ENCODE results near the gene NSMCE3. TPM values are rescaled to one million over a fixed set of nuclear protein-coding genes. Genes with fewer than 3 reads are reported as not detected.

The NSMCE3 gene
- total and polyA plus RNA-seq, 2 experiments from 2014 or later: 9.7 to 10.0 TPM

DNA sequence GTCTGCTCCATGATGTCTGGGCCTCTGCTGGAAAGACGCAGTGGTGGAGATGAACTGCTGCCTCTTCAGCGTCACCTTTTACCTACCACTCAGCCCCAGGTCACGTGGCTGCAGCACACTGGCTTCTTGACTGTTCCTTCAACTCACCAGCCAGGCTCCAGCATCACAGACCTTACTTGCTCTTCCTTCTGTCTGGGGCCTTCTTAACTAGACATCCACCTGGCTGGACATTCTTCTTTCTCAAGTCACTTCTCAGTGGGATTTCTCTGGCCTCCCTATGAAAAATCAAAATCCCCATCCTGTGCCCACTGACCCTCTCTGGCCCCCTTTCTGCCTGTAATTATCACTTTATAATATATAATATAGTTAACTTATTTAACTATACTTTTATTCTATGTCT, 29.7 kb upstream of the NSMCE3 start:
- Histone ChIP-seq H3K36me3 (ENCODE audit: insufficient read depth) (no peaks in the 10 kb centered on the region), H3K79me2 (replicated peaks; ENCODE audit: insufficient read depth) (no peaks in the 10 kb centered on the region), H4K20me1 (replicated peaks; ENCODE audit: insufficient read depth) (no peaks in the 10 kb centered on the region), H3K9me2 (ENCODE audit: insufficient read depth) (no peaks in the 10 kb centered on the region), H3K4me3 (no peak overlapping the region), H3K27me3 (ENCODE audit: insufficient read depth) (no peaks in the 10 kb centered on the region), H3K4me1 (ENCODE audit: insufficient read depth) (no peaks in the 10 kb centered on the region), H3F3A (replicated peaks; ENCODE audit: low read depth) (no peaks in the 10 kb centered on the region), H3K4me2 (no peak overlapping the region), H2AFZ (no peak overlapping the region), H3K27ac (ENCODE audit: low read depth) (no peak overlapping the region)
- H3K9me3 Mint-ChIP-seq: no peaks in the 10 kb centered on the region; the same call in 2 of the 3 replicates
- H3K27ac Mint-ChIP-seq: no peak overlapping the region
- H3K4me1 Mint-ChIP-seq: peaks cover 2% of the 10 kb centered on the region; the same call in 1 of the 3 replicates
- TF ChIP-seq POLR2AphosphoS5 (IDR thresholded peaks at IDR 0.05; ENCODE audit: low read depth) (no peak), JUNB (IDR thresholded peaks at IDR 0.05; ENCODE audit: unreplicated experiment) (no peak), EZH2phosphoT487 (IDR thresholded peaks at IDR 0.05; ENCODE audit: unreplicated experiment) (no peak), ZNF331 (CRISPR knock-in tag; IDR thresholded peaks at IDR 0.05; ENCODE audit: low read depth) (no peak), CREB1 (CRISPR knock-in tag; IDR thresholded peaks at IDR 0.05; ENCODE audit: low read depth) (no peak), NANOG (IDR thresholded peaks at IDR 0.05; ENCODE audit: borderline replicate concordance) (no peak), ZNF114 (CRISPR knock-in tag; IDR thresholded peaks at IDR 0.05) (no peak)
- TF ChIP-seq, protein P1, sequence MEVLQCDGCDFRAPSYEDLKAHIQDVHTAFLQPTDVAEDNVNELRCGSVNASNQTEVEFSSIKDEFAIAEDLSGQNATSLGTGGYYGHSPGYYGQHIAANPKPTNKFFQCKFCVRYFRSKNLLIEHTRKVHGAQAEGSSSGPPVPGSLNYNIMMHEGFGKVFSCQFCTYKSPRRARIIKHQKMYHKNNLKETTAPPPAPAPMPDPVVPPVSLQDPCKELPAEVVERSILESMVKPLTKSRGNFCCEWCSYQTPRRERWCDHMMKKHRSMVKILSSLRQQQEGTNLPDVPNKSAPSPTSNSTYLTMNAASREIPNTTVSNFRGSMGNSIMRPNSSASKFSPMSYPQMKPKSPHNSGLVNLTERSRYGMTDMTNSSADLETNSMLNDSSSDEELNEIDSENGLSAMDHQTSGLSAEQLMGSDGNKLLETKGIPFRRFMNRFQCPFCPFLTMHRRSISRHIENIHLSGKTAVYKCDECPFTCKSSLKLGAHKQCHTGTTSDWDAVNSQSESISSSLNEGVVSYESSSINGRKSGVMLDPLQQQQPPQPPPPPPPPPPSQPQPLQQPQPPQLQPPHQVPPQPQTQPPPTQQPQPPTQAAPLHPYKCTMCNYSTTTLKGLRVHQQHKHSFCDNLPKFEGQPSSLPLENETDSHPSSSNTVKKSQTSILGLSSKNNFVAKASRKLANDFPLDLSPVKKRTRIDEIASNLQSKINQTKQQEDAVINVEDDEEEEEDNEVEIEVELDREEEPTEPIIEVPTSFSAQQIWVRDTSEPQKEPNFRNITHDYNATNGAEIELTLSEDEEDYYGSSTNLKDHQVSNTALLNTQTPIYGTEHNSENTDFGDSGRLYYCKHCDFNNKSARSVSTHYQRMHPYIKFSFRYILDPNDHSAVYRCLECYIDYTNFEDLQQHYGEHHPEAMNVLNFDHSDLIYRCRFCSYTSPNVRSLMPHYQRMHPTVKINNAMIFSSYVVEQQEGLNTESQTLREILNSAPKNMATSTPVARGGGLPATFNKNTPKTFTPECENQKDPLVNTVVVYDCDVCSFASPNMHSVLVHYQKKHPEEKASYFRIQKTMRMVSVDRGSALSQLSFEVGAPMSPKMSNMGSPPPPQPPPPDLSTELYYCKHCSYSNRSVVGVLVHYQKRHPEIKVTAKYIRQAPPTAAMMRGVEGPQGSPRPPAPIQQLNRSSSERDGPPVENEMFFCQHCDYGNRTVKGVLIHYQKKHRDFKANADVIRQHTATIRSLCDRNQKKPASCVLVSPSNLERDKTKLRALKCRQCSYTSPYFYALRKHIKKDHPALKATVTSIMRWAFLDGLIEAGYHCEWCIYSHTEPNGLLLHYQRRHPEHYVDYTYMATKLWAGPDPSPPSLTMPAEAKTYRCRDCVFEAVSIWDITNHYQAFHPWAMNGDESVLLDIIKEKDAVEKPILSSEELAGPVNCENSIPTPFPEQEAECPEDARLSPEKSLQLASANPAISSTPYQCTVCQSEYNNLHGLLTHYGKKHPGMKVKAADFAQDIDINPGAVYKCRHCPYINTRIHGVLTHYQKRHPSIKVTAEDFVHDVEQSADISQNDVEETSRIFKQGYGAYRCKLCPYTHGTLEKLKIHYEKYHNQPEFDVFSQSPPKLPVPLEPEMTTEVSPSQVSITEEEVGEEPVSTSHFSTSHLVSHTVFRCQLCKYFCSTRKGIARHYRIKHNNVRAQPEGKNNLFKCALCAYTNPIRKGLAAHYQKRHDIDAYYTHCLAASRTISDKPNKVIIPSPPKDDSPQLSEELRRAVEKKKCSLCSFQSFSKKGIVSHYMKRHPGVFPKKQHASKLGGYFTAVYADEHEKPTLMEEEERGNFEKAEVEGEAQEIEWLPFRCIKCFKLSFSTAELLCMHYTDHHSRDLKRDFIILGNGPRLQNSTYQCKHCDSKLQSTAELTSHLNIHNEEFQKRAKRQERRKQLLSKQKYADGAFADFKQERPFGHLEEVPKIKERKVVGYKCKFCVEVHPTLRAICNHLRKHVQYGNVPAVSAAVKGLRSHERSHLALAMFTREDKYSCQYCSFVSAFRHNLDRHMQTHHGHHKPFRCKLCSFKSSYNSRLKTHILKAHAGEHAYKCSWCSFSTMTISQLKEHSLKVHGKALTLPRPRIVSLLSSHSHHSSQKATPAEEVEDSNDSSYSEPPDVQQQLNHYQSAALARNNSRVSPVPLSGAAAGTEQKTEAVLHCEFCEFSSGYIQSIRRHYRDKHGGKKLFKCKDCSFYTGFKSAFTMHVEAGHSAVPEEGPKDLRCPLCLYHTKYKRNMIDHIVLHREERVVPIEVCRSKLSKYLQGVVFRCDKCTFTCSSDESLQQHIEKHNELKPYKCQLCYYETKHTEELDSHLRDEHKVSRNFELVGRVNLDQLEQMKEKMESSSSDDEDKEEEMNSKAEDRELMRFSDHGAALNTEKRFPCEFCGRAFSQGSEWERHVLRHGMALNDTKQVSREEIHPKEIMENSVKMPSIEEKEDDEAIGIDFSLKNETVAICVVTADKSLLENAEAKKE (CRISPR knock-in tag; IDR thresholded peaks at IDR 0.05): no peak
- TF ChIP-seq, protein P2, sequence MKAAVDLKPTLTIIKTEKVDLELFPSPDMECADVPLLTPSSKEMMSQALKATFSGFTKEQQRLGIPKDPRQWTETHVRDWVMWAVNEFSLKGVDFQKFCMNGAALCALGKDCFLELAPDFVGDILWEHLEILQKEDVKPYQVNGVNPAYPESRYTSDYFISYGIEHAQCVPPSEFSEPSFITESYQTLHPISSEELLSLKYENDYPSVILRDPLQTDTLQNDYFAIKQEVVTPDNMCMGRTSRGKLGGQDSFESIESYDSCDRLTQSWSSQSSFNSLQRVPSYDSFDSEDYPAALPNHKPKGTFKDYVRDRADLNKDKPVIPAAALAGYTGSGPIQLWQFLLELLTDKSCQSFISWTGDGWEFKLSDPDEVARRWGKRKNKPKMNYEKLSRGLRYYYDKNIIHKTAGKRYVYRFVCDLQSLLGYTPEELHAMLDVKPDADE (IDR thresholded peaks at IDR 0.05): no peak
- TF ChIP-seq, protein P3, sequence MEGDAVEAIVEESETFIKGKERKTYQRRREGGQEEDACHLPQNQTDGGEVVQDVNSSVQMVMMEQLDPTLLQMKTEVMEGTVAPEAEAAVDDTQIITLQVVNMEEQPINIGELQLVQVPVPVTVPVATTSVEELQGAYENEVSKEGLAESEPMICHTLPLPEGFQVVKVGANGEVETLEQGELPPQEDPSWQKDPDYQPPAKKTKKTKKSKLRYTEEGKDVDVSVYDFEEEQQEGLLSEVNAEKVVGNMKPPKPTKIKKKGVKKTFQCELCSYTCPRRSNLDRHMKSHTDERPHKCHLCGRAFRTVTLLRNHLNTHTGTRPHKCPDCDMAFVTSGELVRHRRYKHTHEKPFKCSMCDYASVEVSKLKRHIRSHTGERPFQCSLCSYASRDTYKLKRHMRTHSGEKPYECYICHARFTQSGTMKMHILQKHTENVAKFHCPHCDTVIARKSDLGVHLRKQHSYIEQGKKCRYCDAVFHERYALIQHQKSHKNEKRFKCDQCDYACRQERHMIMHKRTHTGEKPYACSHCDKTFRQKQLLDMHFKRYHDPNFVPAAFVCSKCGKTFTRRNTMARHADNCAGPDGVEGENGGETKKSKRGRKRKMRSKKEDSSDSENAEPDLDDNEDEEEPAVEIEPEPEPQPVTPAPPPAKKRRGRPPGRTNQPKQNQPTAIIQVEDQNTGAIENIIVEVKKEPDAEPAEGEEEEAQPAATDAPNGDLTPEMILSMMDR (conservative IDR thresholded peaks at IDR 0.05; ENCODE audit: low read depth in 2 of 2): no peak
- TF ChIP-seq, protein P4, sequence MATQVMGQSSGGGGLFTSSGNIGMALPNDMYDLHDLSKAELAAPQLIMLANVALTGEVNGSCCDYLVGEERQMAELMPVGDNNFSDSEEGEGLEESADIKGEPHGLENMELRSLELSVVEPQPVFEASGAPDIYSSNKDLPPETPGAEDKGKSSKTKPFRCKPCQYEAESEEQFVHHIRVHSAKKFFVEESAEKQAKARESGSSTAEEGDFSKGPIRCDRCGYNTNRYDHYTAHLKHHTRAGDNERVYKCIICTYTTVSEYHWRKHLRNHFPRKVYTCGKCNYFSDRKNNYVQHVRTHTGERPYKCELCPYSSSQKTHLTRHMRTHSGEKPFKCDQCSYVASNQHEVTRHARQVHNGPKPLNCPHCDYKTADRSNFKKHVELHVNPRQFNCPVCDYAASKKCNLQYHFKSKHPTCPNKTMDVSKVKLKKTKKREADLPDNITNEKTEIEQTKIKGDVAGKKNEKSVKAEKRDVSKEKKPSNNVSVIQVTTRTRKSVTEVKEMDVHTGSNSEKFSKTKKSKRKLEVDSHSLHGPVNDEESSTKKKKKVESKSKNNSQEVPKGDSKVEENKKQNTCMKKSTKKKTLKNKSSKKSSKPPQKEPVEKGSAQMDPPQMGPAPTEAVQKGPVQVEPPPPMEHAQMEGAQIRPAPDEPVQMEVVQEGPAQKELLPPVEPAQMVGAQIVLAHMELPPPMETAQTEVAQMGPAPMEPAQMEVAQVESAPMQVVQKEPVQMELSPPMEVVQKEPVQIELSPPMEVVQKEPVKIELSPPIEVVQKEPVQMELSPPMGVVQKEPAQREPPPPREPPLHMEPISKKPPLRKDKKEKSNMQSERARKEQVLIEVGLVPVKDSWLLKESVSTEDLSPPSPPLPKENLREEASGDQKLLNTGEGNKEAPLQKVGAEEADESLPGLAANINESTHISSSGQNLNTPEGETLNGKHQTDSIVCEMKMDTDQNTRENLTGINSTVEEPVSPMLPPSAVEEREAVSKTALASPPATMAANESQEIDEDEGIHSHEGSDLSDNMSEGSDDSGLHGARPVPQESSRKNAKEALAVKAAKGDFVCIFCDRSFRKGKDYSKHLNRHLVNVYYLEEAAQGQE (IDR thresholded peaks at IDR 0.05; ENCODE audit: unreplicated experiment): no peak
- H3K27me3 Mint-ChIP-seq (ENCODE audit: insufficient read depth, low read depth, poor library complexity): no peaks in the 10 kb centered on the region
- no peak overlapping the region for H3K4me3 Mint-ChIP-seq
- DNase-seq (ENCODE audit: low spot score) (no peak), ATAC-seq (no peak)
- H3K36me3 Mint-ChIP-seq (ENCODE audit: low read depth): no peaks in the 10 kb centered on the region

All from GM23338 (cell line).